ENCODE measurements around the gene TP53TG5.

Gene TP53TG5

DNA sequence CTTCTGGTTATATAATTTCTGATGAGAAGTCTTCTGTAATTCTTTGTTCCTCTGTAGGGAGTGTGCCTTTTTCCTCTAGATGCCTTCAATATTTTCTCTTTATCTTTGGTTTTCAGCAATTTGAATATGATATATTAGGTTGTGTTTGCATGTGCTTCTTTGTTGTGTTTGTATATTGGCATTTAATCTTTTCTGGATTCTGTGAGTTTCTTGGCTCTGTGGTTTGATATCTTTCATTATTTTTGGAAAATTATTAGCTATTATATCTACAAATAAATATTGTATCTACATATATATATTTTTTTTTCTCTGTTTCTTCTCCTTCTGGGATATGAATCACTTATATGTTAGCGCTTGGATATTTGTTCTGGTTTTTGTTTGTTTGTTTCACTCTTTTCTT, 20.9 kb upstream of the TP53TG5 start:
- Histone ChIP-seq H3K4me3 (ENCODE audit: low read length) (no peak overlapping the region), H3K27me3 (ENCODE audit: control insufficient read depth, insufficient read depth, low read length) (no peaks in the 10 kb centered on the region), H3K9ac (ENCODE audit: low read length) (no peak overlapping the region), H3K9me3 (ENCODE audit: control insufficient read depth, low read length) (peaks cover 4% of the 10 kb centered on the region), H3K36me3 (ENCODE audit: control insufficient read depth, insufficient read depth, low read length) (no peaks in the 10 kb centered on the region), H3K4me1 (ENCODE audit: control insufficient read depth, insufficient read depth, low read length) (no peaks in the 10 kb centered on the region)

DNA sequence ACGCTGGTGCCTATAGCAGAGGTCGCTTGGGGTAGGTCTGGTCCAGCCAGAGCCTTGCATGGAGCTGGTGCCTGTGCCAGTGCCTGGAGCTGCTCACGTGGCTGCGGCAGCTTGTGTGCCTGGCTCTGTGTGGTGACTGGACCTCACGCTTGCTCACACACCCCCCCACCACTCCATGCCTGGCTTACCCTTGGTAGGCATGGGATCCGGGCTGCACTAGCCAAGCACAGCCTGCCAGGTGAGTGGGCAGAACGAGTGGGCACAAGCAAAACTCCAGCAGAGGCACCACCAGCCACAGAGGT, 16.9 kb upstream of the TP53TG5 start:
- no peaks in the 10 kb centered on the region for H3K36me3 ChIP-seq (ENCODE audit: control insufficient read depth, insufficient read depth, low read length)
- no peak overlapping the region for H3K4me3 ChIP-seq (ENCODE audit: low read length)
- no peaks in the 10 kb centered on the region for H3K27me3 ChIP-seq (ENCODE audit: control insufficient read depth, insufficient read depth, low read length)
- no peaks in the 10 kb centered on the region for H3K9me3 ChIP-seq (ENCODE audit: control insufficient read depth, low read length)
- H3K4me1 ChIP-seq (ENCODE audit: control insufficient read depth, insufficient read depth, low read length): no peaks in the 10 kb centered on the region
- H3K9ac ChIP-seq (ENCODE audit: low read length): no peak overlapping the region

- Histone ChIP-seq H3K4me3 (ENCODE audit: low read length) (no peak overlapping the region), H3K9ac (ENCODE audit: low read length) (no peak overlapping the region), H3K27me3 (ENCODE audit: control insufficient read depth, insufficient read depth, low read length) (no peaks in the 10 kb centered on the region), H3K36me3 (ENCODE audit: control insufficient read depth, insufficient read depth, low read length) (no peaks in the 10 kb centered on the region), H3K4me1 (ENCODE audit: control insufficient read depth, insufficient read depth, low read length) (no peaks in the 10 kb centered on the region), H3K9me3 (ENCODE audit: control insufficient read depth, low read length) (no peaks in the 10 kb centered on the region)
Measured at GRCh38 chr20:45394221-45395113, 16.3 kb upstream of the TP53TG5 start.

- H3K4me1 ChIP-seq (ENCODE audit: control insufficient read depth, insufficient read depth, low read length): no peaks in the 10 kb centered on the region
- no peaks in the 10 kb centered on the region for H3K36me3 ChIP-seq (ENCODE audit: control insufficient read depth, insufficient read depth, low read length)
- no peak overlapping the region for H3K4me3 ChIP-seq (ENCODE audit: low read length)
- H3K9ac ChIP-seq (ENCODE audit: low read length): no peak overlapping the region
- no peaks in the 10 kb centered on the region for H3K27me3 ChIP-seq (ENCODE audit: control insufficient read depth, insufficient read depth, low read length)
- H3K9me3 ChIP-seq (ENCODE audit: control insufficient read depth, low read length): no peaks in the 10 kb centered on the region
Measured at GRCh38 chr20:45392733-45393132, 14.6 kb upstream of the TP53TG5 start.

DNA sequence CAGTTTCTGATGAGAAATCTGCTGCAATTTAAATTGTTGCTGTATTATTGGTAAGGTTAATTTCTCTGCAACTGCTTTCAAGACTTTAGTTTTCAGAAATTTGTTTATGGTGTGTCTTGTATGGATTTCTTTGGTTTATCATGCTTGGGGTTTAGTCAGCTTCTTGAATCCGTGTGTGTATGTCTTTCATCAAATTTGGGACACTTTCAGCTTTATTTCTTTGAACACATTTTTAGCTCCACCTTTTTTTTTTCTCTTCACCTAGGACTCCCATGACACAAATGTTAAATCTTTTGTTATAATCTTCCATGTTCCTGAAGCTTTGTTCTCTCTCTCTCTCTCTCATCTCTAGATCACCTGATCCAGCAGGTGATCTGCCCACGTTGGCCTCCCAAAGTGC, 13.4 kb upstream of the TP53TG5 start:
- H3K4me1 ChIP-seq (ENCODE audit: control insufficient read depth, insufficient read depth, low read length): no peaks in the 10 kb centered on the region
- no peak overlapping the region for H3K4me3 ChIP-seq (ENCODE audit: low read length)
- no peaks in the 10 kb centered on the region for H3K9me3 ChIP-seq (ENCODE audit: control insufficient read depth, low read length)
- H3K36me3 ChIP-seq (ENCODE audit: control insufficient read depth, insufficient read depth, low read length): no peaks in the 10 kb centered on the region
- no peak overlapping the region for H3K9ac ChIP-seq (ENCODE audit: low read length)
- no peaks in the 10 kb centered on the region for H3K27me3 ChIP-seq (ENCODE audit: control insufficient read depth, insufficient read depth, low read length)

DNA sequence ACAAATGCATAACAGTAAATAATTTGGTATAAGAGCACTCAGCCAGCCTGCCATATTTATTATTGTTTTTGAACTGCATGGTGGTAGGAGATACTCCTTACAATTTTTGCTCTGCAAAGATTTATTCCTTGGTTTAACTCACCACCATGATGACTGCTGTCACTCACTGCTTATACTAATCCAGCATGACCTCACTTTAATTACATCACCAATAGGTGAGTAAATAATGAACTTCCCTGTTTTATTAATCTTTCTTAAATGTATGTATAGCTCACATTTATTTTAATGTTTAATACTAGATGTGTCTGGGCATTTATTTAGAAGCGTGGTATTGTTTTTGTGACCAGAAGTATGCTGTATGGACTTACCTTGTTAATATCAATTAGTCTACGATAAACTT, 12.8 kb upstream of the TP53TG5 start:
- H3K4me3 ChIP-seq (ENCODE audit: low read length): no peak overlapping the region
- H3K9ac ChIP-seq (ENCODE audit: low read length): no peak overlapping the region
- no peaks in the 10 kb centered on the region for H3K9me3 ChIP-seq (ENCODE audit: control insufficient read depth, low read length)
- H3K4me1 ChIP-seq (ENCODE audit: control insufficient read depth, insufficient read depth, low read length): no peaks in the 10 kb centered on the region
- H3K27me3 ChIP-seq (ENCODE audit: control insufficient read depth, insufficient read depth, low read length): no peaks in the 10 kb centered on the region
- H3K36me3 ChIP-seq (ENCODE audit: control insufficient read depth, insufficient read depth, low read length): no peaks in the 10 kb centered on the region

DNA sequence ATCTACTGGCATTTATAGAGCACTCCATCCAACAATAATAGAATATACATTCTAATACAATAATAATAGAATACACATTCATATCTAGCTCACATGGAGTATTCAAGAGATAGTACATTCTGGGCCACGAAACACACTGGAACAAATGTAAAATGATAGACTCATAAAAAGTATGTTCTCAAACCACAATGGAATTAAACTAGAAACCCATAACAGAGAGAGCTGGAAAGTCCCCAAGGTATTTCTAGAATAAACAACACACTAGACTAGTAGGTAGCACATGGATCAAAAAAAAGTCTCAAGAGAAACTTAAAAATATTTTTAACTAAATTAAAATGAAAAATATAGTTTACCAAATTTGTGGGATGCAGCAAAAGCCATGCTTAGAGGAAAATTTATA, 9.1 kb upstream of the TP53TG5 start:
- Histone ChIP-seq H3K36me3 (ENCODE audit: control insufficient read depth, insufficient read depth, low read length) (no peaks in the 10 kb centered on the region), H3K9ac (ENCODE audit: low read length) (no peak overlapping the region), H3K4me3 (ENCODE audit: low read length) (no peak overlapping the region), H3K27me3 (ENCODE audit: control insufficient read depth, insufficient read depth, low read length) (no peaks in the 10 kb centered on the region), H3K9me3 (ENCODE audit: control insufficient read depth, low read length) (no peaks in the 10 kb centered on the region), H3K4me1 (ENCODE audit: control insufficient read depth, insufficient read depth, low read length) (no peaks in the 10 kb centered on the region)

DNA sequence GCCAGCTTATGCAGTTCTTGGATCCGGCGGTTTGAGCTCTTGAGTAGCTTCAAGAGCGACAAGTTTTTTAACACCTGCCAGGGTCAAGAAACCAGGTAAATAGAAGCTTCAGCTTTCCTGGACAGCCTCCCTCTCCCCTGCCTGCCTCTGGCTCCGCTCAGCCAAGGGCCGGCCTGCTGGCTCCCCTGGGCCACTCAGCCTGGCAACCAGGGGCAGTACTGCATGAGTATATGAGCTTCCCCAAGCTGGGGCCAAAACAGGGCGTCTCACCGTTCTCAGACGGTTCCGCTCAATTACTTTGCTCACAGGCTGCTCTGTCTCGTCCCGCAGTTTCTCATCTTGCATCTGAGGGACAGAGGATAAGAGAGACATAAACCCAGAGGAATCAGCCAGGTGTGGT, 856 bp downstream of the TP53TG5 start:
- Histone ChIP-seq H3K36me3 (ENCODE audit: control insufficient read depth, insufficient read depth, low read length) (no peaks in the 10 kb centered on the region), H3K4me1 (ENCODE audit: control insufficient read depth, insufficient read depth, low read length) (peaks cover 12% of the 10 kb centered on the region), H3K27me3 (ENCODE audit: control insufficient read depth, insufficient read depth, low read length) (no peaks in the 10 kb centered on the region), H3K9ac (ENCODE audit: low read length) (no peak overlapping the region), H3K9me3 (ENCODE audit: control insufficient read depth, low read length) (no peaks in the 10 kb centered on the region), H3K4me3 (ENCODE audit: low read length) (no peak overlapping the region)

- Histone ChIP-seq H3K9ac (ENCODE audit: low read length) (no peak overlapping the region), H3K36me3 (ENCODE audit: control insufficient read depth, insufficient read depth, low read length) (no peaks in the 10 kb centered on the region), H3K4me1 (ENCODE audit: control insufficient read depth, insufficient read depth, low read length) (peaks cover 14% of the 10 kb centered on the region), H3K4me3 (ENCODE audit: low read length) (no peak overlapping the region), H3K27me3 (ENCODE audit: control insufficient read depth, insufficient read depth, low read length) (no peaks in the 10 kb centered on the region), H3K9me3 (ENCODE audit: control insufficient read depth, low read length) (no peaks in the 10 kb centered on the region)
Measured at GRCh38 chr20:45374966-45375365, 3.2 kb downstream of the TP53TG5 start.

GRCh38 chr20:45374101-45374467, 4.0 kb downstream of the TP53TG5 start:
- H3K9ac ChIP-seq (ENCODE audit: low read length): peak overlapping the region; percentile 46
- H3K36me3 ChIP-seq (ENCODE audit: control insufficient read depth, insufficient read depth, low read length): no peaks in the 10 kb centered on the region
- H3K4me3 ChIP-seq (ENCODE audit: low read length): peak overlapping the region; percentile 34
- H3K4me1 ChIP-seq (ENCODE audit: control insufficient read depth, insufficient read depth, low read length): peaks cover 14% of the 10 kb centered on the region
- H3K27me3 ChIP-seq (ENCODE audit: control insufficient read depth, insufficient read depth, low read length): no peaks in the 10 kb centered on the region
- no peaks in the 10 kb centered on the region for H3K9me3 ChIP-seq (ENCODE audit: control insufficient read depth, low read length)

- Histone ChIP-seq H3K27me3 (ENCODE audit: control insufficient read depth, insufficient read depth, low read length) (no peaks in the 10 kb centered on the region), H3K9ac (ENCODE audit: low read length) (peak overlapping the region; percentile 46), H3K9me3 (ENCODE audit: control insufficient read depth, low read length) (no peaks in the 10 kb centered on the region)
Measured at GRCh38 chr20:45373353-45374100, 4.6 kb downstream of the TP53TG5 start.

GRCh38 chr20:45372646-45373352, 5.3 kb downstream of the TP53TG5 start:
- Histone ChIP-seq H3K9ac (ENCODE audit: low read length) (peak overlapping the region; percentile 46), H3K4me3 (ENCODE audit: low read length) (peak overlapping the region; percentile 34), H3K9me3 (ENCODE audit: control insufficient read depth, low read length) (no peaks in the 10 kb centered on the region), H3K36me3 (ENCODE audit: control insufficient read depth, insufficient read depth, low read length) (no peaks in the 10 kb centered on the region), H3K4me1 (ENCODE audit: control insufficient read depth, insufficient read depth, low read length) (peaks cover 14% of the 10 kb centered on the region), H3K27me3 (ENCODE audit: control insufficient read depth, insufficient read depth, low read length) (no peaks in the 10 kb centered on the region)

More at GRCh38 chr20:45373353-45374100, 4.6 kb downstream of the TP53TG5 start:
- Histone ChIP-seq H3K36me3 (ENCODE audit: control insufficient read depth, insufficient read depth, low read length) (no peaks in the 10 kb centered on the region), H3K4me1 (ENCODE audit: control insufficient read depth, insufficient read depth, low read length) (peaks cover 14% of the 10 kb centered on the region), H3K4me3 (ENCODE audit: low read length) (peak overlapping the region; percentile 34)

Measured in mucosa of stomach (tissue), 1 donor.